Small intestine (tissue), 4 donors: Measurements from ENCODE around the gene YOD1. TPM values are rescaled to one million over a fixed set of nuclear protein-coding genes. Genes with fewer than 3 reads are reported as not detected.

Source experiments
- polyA plus RNA-seq, 4 donors: library from polyadenylated mRNA; stranded (reverse) in 3 of 4; unstranded in 1 of 4; fragments of 200-250 nt in 3 of 4; fragments of 120-200 nt in 1 of 4; gene quantifications; one replicate each; pipeline versions ENCODE4 v1.2.1 to v1.2.3, GENCODE V29; 2013
- donor health status: healthy with polysubstance abuse.
- donor health status: Bipolar disorder and iron deficiency.
- donor health status: healthy.

The YOD1 gene
- polyA plus RNA-seq, 4 donors: 1.9 to 8.4 (median 2.7) TPM

Other genes with a start within 250 kb of the YOD1 start
- not detected for gene IL20, start 185.6 kb downstream of the YOD1 start, polyA plus RNA-seq
- gene IL24, start 153.8 kb downstream of the YOD1 start, polyA plus RNA-seq: under 1 TPM in 2 of 4 donors, not detected in 2; 0.24 to 0.34 TPM
- 1 to 10 TPM; 1.1 to 6.9 (median 2.6) TPM for gene FCMR, start 129.3 kb downstream of the YOD1 start, polyA plus RNA-seq
- 1,000 to 10,000 TPM in 1 of 4 donors, 100 to 1,000 TPM in 2, 1 to 10 TPM in 1; 2.7 to 3,013 (median 498) TPM for gene PIGR, start 104.7 kb downstream of the YOD1 start, polyA plus RNA-seq
- 1 to 10 TPM in 2 of 4 donors, under 1 TPM in 2; 0.54 to 4.5 (median 0.91) TPM for gene FCAMR, start 80.7 kb downstream of the YOD1 start, polyA plus RNA-seq
- gene C1orf116, start 18.5 kb downstream of the YOD1 start, polyA plus RNA-seq: 10 to 100 TPM in 3 of 4 donors, 1 to 10 TPM in 1; 9.8 to 32.1 (median 24.3) TPM
- gene PFKFB2, start 2.1 kb upstream of the YOD1 start, polyA plus RNA-seq: 10 to 100 TPM; 20.0 to 38.5 (median 25.8) TPM
- gene C4BPB, start 37.7 kb upstream of the YOD1 start, polyA plus RNA-seq: 10 to 100 TPM in 2 of 4 donors, 1 to 10 TPM in 2; 1.1 to 27.3 (median 12.9) TPM
- gene C4BPA, start 53.0 kb upstream of the YOD1 start, polyA plus RNA-seq: 1 to 10 TPM in 1 of 4 donors, under 1 TPM in 2, not detected in 1; 0.07 to 2.4 (median 0.22) TPM